MCF 10A (cell line): ENCODE data around the gene SLC15A1. TPM values are rescaled to one million over a fixed set of nuclear protein-coding genes. Genes with fewer than 3 reads are reported as not detected.

Experiments used
- BruUV-seq: library from RNA; stranded (reverse); fragments of 400-500 nt; replicated peaks from 2 replicates; lab custom pipeline; 2021; lab: Mats Ljungman, UMichigan
- CTCF ChIA-PET: fragments of 300-600 bp; sonication (Branson Sonifier 250); formaldehyde crosslinking; extraction: SDS; loops from one replicate; lab custom pipeline; 2021; ENCODE audit warnings: antibody characterized with exemption, inconsistent platforms; lab: Yijun Ruan, JAX
- POLR2A ChIA-PET: fragments of 300-600, 350-650 bp; sonication (Branson Sonifier 250); formaldehyde crosslinking; extraction: SDS; loops from one replicate; lab custom pipeline; 2020; ENCODE audit warnings: antibody characterized with exemption, inconsistent platforms; lab: Yijun Ruan, JAX
- DNase-seq: peaks from one replicate; pipeline ENCODE4 v3.0.0-alpha.2; 2018; ENCODE audit not compliant: unreplicated experiment
- H3K27ac Mint-ChIP-seq: one replicate; pipeline ENCODE4 v1.8.0; 2022; ENCODE audit warnings: mild to moderate bottlenecking, low read depth, mixed read lengths; ENCODE audit not compliant: unreplicated experiment
- H3K27me3 Mint-ChIP-seq: one replicate; pipeline ENCODE4 v1.8.0; 2022; ENCODE audit warnings: mixed read lengths; ENCODE audit not compliant: insufficient read depth, unreplicated experiment
- H3K36me3 Mint-ChIP-seq: one replicate; pipeline ENCODE4 v1.8.0; 2022; ENCODE audit warnings: mild to moderate bottlenecking, moderate library complexity, mixed read lengths; ENCODE audit not compliant: insufficient read depth, unreplicated experiment
- H3K4me1 Mint-ChIP-seq: one replicate; pipeline ENCODE4 v1.8.0; 2022; ENCODE audit warnings: mixed read lengths; ENCODE audit not compliant: insufficient read depth, unreplicated experiment
- H3K4me3 Mint-ChIP-seq: one replicate; pipeline ENCODE4 v1.8.0; 2022; ENCODE audit warnings: mild to moderate bottlenecking, moderate library complexity, mixed read lengths; ENCODE audit not compliant: unreplicated experiment
- H3K9me3 Mint-ChIP-seq: one replicate; pipeline ENCODE4 v1.8.0; 2022; ENCODE audit warnings: mixed read lengths; ENCODE audit not compliant: unreplicated experiment
- intact Hi-C: fragments of 100-400 bp; cut with micrococcal nuclease; formaldehyde crosslinking; loops from 2 replicates; pipeline ENCODE4 v1.14.1; 2022
- total RNA-seq: library from RNA; stranded (reverse); gene quantifications from 2 replicates; pipeline ENCODE4 v1.2.3, GENCODE V29; 2022
- TF ChIP-seq, protein P1 (sequence below): fragments of 200-600 bp; IDR thresholded peaks from one replicate; pipeline ENCODE4 v1.8.0; 2022; ENCODE audit warnings: antibody characterized with exemption, mild to moderate bottlenecking; ENCODE audit not compliant: unreplicated experiment

Gene SLC15A1
- total RNA-seq, 1 experiment from 2014 or later: not detected

DNA sequence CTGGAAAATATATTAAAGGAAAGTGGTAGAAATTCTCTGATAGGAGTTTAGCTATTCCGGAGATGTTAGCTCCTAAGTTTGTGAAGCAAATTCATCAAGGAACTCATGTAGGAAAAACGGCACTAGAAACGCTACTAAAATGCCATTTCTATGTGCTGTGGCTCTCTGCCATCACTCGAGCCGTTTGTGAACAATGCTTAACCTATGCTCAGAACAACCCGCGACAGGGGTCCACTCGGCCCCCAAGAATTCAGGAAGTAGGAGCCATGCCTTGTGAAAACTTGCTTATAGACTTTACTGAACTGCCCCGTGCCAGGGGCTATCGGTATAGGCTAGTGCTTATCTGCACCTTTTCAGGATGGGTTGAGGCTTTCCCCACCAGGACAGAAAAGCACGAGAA is 14.2 kb upstream of the SLC15A1 start:
- intact Hi-C loops: no loop called here

DNA sequence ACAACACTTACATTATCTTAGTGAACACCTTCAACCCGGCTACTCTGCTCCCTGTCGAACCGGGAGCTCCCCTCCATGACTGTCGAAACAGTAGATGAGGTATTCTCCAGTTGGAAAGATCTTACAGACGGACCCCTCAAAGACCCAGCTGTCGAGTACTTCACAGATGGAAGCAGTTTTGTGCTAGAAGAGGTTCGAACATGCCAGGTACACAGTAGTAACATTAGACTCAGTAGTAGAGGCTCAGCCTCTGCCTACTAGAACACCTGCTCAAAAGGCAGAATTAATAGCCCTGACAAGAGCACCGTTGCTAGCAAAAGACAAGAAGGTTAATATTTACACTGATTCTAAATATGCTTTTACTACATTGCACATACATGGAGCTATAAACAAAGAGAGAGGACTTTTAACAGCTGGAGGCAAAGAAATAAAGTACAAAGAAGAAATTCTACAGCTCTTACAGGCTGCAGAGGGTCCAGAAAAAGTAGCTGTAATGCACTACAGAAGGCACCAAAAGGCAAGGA is 13.6 kb upstream of the SLC15A1 start:
- H3K9me3 Mint-ChIP-seq: no peaks in the 10 kb centered on the region
- intact Hi-C loops: no loop called here
- CTCF ChIA-PET: interaction anchor here (0.6 to 1.0 kb wide), 2 partner anchors 43 to 76 kb away, joined by 3 read pairs; no protein-coding TSS in a partner anchor

More for the DNA sequence above, 14.2 kb upstream of the SLC15A1 start:
- POLR2A ChIA-PET: interaction anchor here (0.6 to 0.7 kb wide), 2 partner anchors 9 to 1544 kb away, joined by 3 read pairs; partner anchors contain the start of gene MBNL2
- CTCF ChIA-PET: no interaction called here
- H3K9me3 Mint-ChIP-seq: no peaks in the 10 kb centered on the region
- no peaks in the 10 kb centered on the region for H3K36me3 Mint-ChIP-seq
- TF ChIP-seq, protein P1, sequence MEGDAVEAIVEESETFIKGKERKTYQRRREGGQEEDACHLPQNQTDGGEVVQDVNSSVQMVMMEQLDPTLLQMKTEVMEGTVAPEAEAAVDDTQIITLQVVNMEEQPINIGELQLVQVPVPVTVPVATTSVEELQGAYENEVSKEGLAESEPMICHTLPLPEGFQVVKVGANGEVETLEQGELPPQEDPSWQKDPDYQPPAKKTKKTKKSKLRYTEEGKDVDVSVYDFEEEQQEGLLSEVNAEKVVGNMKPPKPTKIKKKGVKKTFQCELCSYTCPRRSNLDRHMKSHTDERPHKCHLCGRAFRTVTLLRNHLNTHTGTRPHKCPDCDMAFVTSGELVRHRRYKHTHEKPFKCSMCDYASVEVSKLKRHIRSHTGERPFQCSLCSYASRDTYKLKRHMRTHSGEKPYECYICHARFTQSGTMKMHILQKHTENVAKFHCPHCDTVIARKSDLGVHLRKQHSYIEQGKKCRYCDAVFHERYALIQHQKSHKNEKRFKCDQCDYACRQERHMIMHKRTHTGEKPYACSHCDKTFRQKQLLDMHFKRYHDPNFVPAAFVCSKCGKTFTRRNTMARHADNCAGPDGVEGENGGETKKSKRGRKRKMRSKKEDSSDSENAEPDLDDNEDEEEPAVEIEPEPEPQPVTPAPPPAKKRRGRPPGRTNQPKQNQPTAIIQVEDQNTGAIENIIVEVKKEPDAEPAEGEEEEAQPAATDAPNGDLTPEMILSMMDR: no peak
- no peaks in the 10 kb centered on the region for H3K27me3 Mint-ChIP-seq
- no peak for DNase-seq
- no peak overlapping the region for H3K27ac Mint-ChIP-seq
- no peak overlapping the region for H3K4me3 Mint-ChIP-seq
- H3K4me1 Mint-ChIP-seq: peaks cover 2% of the 10 kb centered on the region
- no TSS peak for BruUV-seq

DNA sequence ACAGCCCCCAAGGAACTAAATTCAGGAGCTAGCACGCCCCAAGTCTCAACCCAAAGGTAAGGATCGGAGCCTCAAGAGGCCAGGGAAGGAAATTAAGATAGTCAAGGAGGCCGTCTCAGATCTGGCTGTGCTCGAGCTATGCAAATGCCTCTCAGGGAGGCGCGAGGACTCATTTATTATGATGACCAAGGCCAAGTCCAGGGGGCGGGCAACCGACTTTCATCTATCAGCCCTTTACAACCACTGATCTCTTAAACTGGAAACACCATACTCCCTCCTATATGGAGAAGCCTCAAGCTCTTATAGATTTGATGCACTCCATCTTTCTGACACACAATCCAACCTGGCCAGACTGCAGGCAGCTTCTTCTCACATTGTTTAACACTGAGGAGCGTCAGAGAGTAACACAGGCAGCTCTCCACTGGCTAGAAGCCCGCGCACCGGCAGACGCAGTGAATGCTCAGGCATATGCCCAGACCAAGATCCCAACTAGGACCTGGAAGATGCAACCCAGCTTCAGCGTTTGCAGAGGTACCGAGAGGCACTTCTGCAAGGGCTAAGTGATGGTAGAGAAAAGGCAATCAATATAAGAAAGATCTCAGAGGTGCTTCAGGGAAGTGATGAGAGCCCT is 9.6 kb upstream of the SLC15A1 start:
- H3K36me3 Mint-ChIP-seq: no peaks in the 10 kb centered on the region
- ChIA-PET CTCF (interaction anchor here (0.6 to 1.1 kb wide), 3 partner anchors 11 to 108 kb away, joined by 3 to 4 read pairs (median 3); no protein-coding TSS in a partner anchor), POLR2A (interaction anchor here (1.2 kb wide), 1 partner anchor 15 kb away, joined by 3 read pairs; no protein-coding TSS in a partner anchor)
- no peaks in the 10 kb centered on the region for H3K27me3 Mint-ChIP-seq
- peak overlapping the region; percentile 15 for H3K4me3 Mint-ChIP-seq
- peaks cover 12% of the 10 kb centered on the region for H3K4me1 Mint-ChIP-seq
- BruUV-seq: no TSS peak
- DNase-seq: no peak
- peaks cover 9% of the 10 kb centered on the region for H3K9me3 Mint-ChIP-seq
- intact Hi-C loops: no loop called here
- peak overlapping the region; percentile 50 for H3K27ac Mint-ChIP-seq
- TF ChIP-seq, protein P1: no peak

More for the DNA sequence above, 13.6 kb upstream of the SLC15A1 start:
- TF ChIP-seq, protein P1: no peak
- no peaks in the 10 kb centered on the region for H3K36me3 Mint-ChIP-seq
- H3K27me3 Mint-ChIP-seq: no peaks in the 10 kb centered on the region
- POLR2A ChIA-PET: interaction anchor here (0.6 to 0.7 kb wide), 2 partner anchors 8 to 1544 kb away, joined by 3 read pairs; partner anchors contain the start of gene MBNL2
- no TSS peak for BruUV-seq
- peaks cover 8% of the 10 kb centered on the region for H3K4me1 Mint-ChIP-seq
- no peak for DNase-seq
- no peak overlapping the region for H3K27ac Mint-ChIP-seq
- no peak overlapping the region for H3K4me3 Mint-ChIP-seq
